ENCODE measurements around the gene P2RX4. TPM values are rescaled to one million over a fixed set of nuclear protein-coding genes. Genes with fewer than 3 reads are reported as not detected.

P2RX4 gene
- 27.1 and 35.1 TPM in 2 replicates for total RNA-seq

GRCh38 chr12:121209624-121210572, at the start of gene P2RX4:
Gene P2RX4 (plus strand): TSS chr12:121210129. CDS start chr12:121210165, 36 bp downstream.

Other genes with a start within 250 kb of the P2RX4 start
- gene HNF1A, start 231.6 kb upstream of the P2RX4 start, total RNA-seq, result not detected in 2 replicates
- 12.4 and 15.2 TPM in 2 replicates for gene C12orf43, start 193.6 kb upstream of the P2RX4 start, total RNA-seq
- 0.52 and 1.5 TPM in 2 replicates for gene OASL, start 170.9 kb upstream of the P2RX4 start, total RNA-seq
- gene P2RX7, start 77.3 kb upstream of the P2RX4 start, total RNA-seq, result 2.5 and 5.7 TPM in 2 replicates
- 18.3 and 21.2 TPM in 2 replicates for gene CAMKK2, start 86.6 kb downstream of the P2RX4 start, total RNA-seq
- gene ANAPC5, start 142.3 kb downstream of the P2RX4 start, total RNA-seq, result 148 and 168 TPM in 2 replicates
- 36.2 and 39.7 TPM in 2 replicates for gene RNF34, start 190.0 kb downstream of the P2RX4 start, total RNA-seq